ENCODE results near the gene HCFC1. TPM values are rescaled to one million over a fixed set of nuclear protein-coding genes. Genes with fewer than 3 reads are reported as not detected.

Gene HCFC1
- total RNA-seq, 1 donor from 2014 or later: 84.0 TPM

GRCh38 chrX:154015581-154016264 lies 44.1 kb upstream of the HCFC1 start:
- H3K27ac Mint-ChIP-seq (ENCODE audit: unreplicated experiment): no peak overlapping the region
- no peaks in the 10 kb centered on the region for H3K9me3 Mint-ChIP-seq (ENCODE audit: unreplicated experiment)
- no peak for DNase-seq
- H3K4me3 Mint-ChIP-seq (ENCODE audit: unreplicated experiment): no peak overlapping the region
- H3K36me3 Mint-ChIP-seq (ENCODE audit: unreplicated experiment): no peaks in the 10 kb centered on the region
- H3K4me1 Mint-ChIP-seq (ENCODE audit: low read depth, unreplicated experiment): no peaks in the 10 kb centered on the region
- peaks cover 3% of the 10 kb centered on the region for H3K27me3 Mint-ChIP-seq (ENCODE audit: unreplicated experiment)
- TF ChIP-seq CTCF (IDR thresholded peaks at IDR 0.05; ENCODE audit: partially characterized antibody, unreplicated experiment): no peak

GRCh38 chrX:154014429-154015380 lies 43.1 kb upstream of the HCFC1 start:
- no peak overlapping the region for H3K27ac Mint-ChIP-seq (ENCODE audit: unreplicated experiment)
- no peak overlapping the region for H3K4me3 Mint-ChIP-seq (ENCODE audit: unreplicated experiment)
- no peaks in the 10 kb centered on the region for H3K9me3 Mint-ChIP-seq (ENCODE audit: unreplicated experiment)

GRCh38 chrX:154013614-154014360 lies 42.2 kb upstream of the HCFC1 start:
- H3K27ac Mint-ChIP-seq (ENCODE audit: unreplicated experiment): no peak overlapping the region
- peak; percentile 62 for DNase-seq
- no peaks in the 10 kb centered on the region for H3K4me1 Mint-ChIP-seq (ENCODE audit: low read depth, unreplicated experiment)
- no peaks in the 10 kb centered on the region for H3K27me3 Mint-ChIP-seq (ENCODE audit: unreplicated experiment)
- TF ChIP-seq CTCF (IDR thresholded peaks at IDR 0.05; ENCODE audit: partially characterized antibody, unreplicated experiment): peak; percentile 90
- no peaks in the 10 kb centered on the region for H3K36me3 Mint-ChIP-seq (ENCODE audit: unreplicated experiment)
- H3K4me3 Mint-ChIP-seq (ENCODE audit: unreplicated experiment): no peak overlapping the region
- H3K9me3 Mint-ChIP-seq (ENCODE audit: unreplicated experiment): no peaks in the 10 kb centered on the region

More at GRCh38 chrX:154014429-154015380, 43.1 kb upstream of the HCFC1 start:
- H3K4me1 Mint-ChIP-seq (ENCODE audit: low read depth, unreplicated experiment): no peaks in the 10 kb centered on the region
- DNase-seq: no peak
- no peak for TF ChIP-seq CTCF (IDR thresholded peaks at IDR 0.05; ENCODE audit: partially characterized antibody, unreplicated experiment)
- H3K27me3 Mint-ChIP-seq (ENCODE audit: unreplicated experiment): no peaks in the 10 kb centered on the region
- H3K36me3 Mint-ChIP-seq (ENCODE audit: unreplicated experiment): no peaks in the 10 kb centered on the region

GRCh38 chrX:154013001-154013421 lies 41.4 kb upstream of the HCFC1 start:
- Mint-ChIP-seq H3K27ac (ENCODE audit: unreplicated experiment) (no peak overlapping the region), H3K4me1 (ENCODE audit: low read depth, unreplicated experiment) (peaks cover 3% of the 10 kb centered on the region), H3K27me3 (ENCODE audit: unreplicated experiment) (no peaks in the 10 kb centered on the region), H3K4me3 (ENCODE audit: unreplicated experiment) (no peak overlapping the region), H3K9me3 (ENCODE audit: unreplicated experiment) (no peaks in the 10 kb centered on the region), H3K36me3 (ENCODE audit: unreplicated experiment) (no peaks in the 10 kb centered on the region)
- DNase-seq: no peak
- no peak for TF ChIP-seq CTCF (IDR thresholded peaks at IDR 0.05; ENCODE audit: partially characterized antibody, unreplicated experiment)

Data from glutamatergic neuron (in vitro differentiated cells).